ENCODE measurements around the gene NTRK3. TPM values are rescaled to one million over a fixed set of nuclear protein-coding genes. Genes with fewer than 3 reads are reported as not detected.

The NTRK3 gene
- total and polyA plus RNA-seq, 2 of the 13 experiments (the other 11 are each of a cell fraction or from before 2014, with no cell fraction given), result not detected

- FAIRE-seq (no peak), ATAC-seq (no peak), DNase-seq (ENCODE audit: low spot score) (no peak)
- in situ Hi-C loops (cut with HindIII; ENCODE audit: extremely low pct_ligation_motif_present, low pct_unique_long_range_greater_than_20kb) (no loop called here), intact Hi-C loops (cut with micrococcal nuclease; ENCODE audit: unreplicated experiment) (no loop called here)
- Histone ChIP-seq H3K4me2 (ENCODE audit: low read depth, low read length) (no peak overlapping the region), H3K79me2 (ENCODE audit: insufficient read depth, low read length) (no peaks in the 10 kb centered on the region), H4K20me1 (ENCODE audit: insufficient read depth, low read length) (no peaks in the 10 kb centered on the region), H3K27me3 (ENCODE audit: control insufficient read depth in 1 of 2, insufficient read depth in 2 of 2, low read length in 2 of 2) (0 out of 5 replicates have a peak, but pooled peaks cover 0 to 5% of the 10 kb centered on the region in 2 experiments), H3K36me3 (replicated peaks in 1 of 2; ENCODE audit: control insufficient read depth in 1 of 2, insufficient read depth in 2 of 2, low read length in 2 of 2) (no peaks in the 10 kb centered on the region), H3K9ac (ENCODE audit: insufficient read depth, low read depth, low read length) (no peak overlapping the region), H3K4me1 (ENCODE audit: insufficient read depth, low read length) (no peaks in the 10 kb centered on the region), H3K9me3 (ENCODE audit: low read length) (no peaks in the 10 kb centered on the region), H3K4me3 (replicated peaks in 1 of 3; ENCODE audit: insufficient read depth in 1 of 3, low read depth in 2 of 3, low read length in 3 of 3) (no peak overlapping the region), H3K27ac (ENCODE audit: extremely low read length, insufficient read depth, low read length) (no peak overlapping the region), H2AFZ (ENCODE audit: low read length) (no peak overlapping the region)
- BruUV-seq (replicated peaks), result no TSS peak
- POLR2A ChIA-PET, result no interaction called here
- TF ChIP-seq RNF2 (conservative IDR thresholded peaks at IDR 0.05; ENCODE audit: low read depth) (no peak), HBP1 (CRISPR knock-in tag; IDR thresholded peaks at IDR 0.05; ENCODE audit: low read depth) (no peak)
- CTCF ChIA-PET (ENCODE audit: low intra/inter-chr PET ratio, low total read pairs), result no interaction called here
- 11% methylated on average over 3 of the region's 3 CpGs for WGBS (ENCODE audit: low lambda C conversion rate)
Measured at GRCh38 chr15:88104357-88104756, 152.2 kb downstream of the NTRK3 start.

- intact Hi-C loops (cut with micrococcal nuclease; ENCODE audit: unreplicated experiment) (no loop called here), in situ Hi-C loops (cut with HindIII; ENCODE audit: extremely low pct_ligation_motif_present, low pct_unique_long_range_greater_than_20kb) (no loop called here)
- no peaks in the 10 kb centered on the region for H4K20me1 ChIP-seq (ENCODE audit: insufficient read depth, low read length)
- H3K9ac ChIP-seq (ENCODE audit: insufficient read depth, low read depth, low read length), result no peak overlapping the region
- no peak overlapping the region for H3K27ac ChIP-seq (ENCODE audit: extremely low read length, insufficient read depth, low read length)
- ATAC-seq (no peak), DNase-seq (ENCODE audit: low spot score) (no peak), FAIRE-seq (no peak)
- H3K4me1 ChIP-seq (ENCODE audit: insufficient read depth, low read length), result no peaks in the 10 kb centered on the region
- ChIA-PET CTCF (ENCODE audit: low intra/inter-chr PET ratio, low total read pairs) (no interaction called here), POLR2A (no interaction called here)
- H3K4me2 ChIP-seq (ENCODE audit: low read depth, low read length), result no peak overlapping the region
- BruUV-seq (replicated peaks), result no TSS peak
- no peaks in the 10 kb centered on the region for H3K36me3 ChIP-seq (replicated peaks in 1 of 2; ENCODE audit: control insufficient read depth in 1 of 2, insufficient read depth in 2 of 2, low read length in 2 of 2)
- H3K79me2 ChIP-seq (ENCODE audit: insufficient read depth, low read length), result no peaks in the 10 kb centered on the region
- TF ChIP-seq HCFC1 (IDR thresholded peaks at IDR 0.05; ENCODE audit: low read depth, low read length) (no peak), ZNF607 (CRISPR knock-in tag; IDR thresholded peaks at IDR 0.05; ENCODE audit: borderline replicate concordance) (no peak), ZSCAN5A (CRISPR knock-in tag; IDR thresholded peaks at IDR 0.05; ENCODE audit: borderline replicate concordance) (no peak), NKX3-1 (CRISPR knock-in tag; IDR thresholded peaks at IDR 0.05) (no peak), ZNF142 (CRISPR knock-in tag; IDR thresholded peaks at IDR 0.05) (no peak), ARID3A (IDR thresholded peaks at IDR 0.05; ENCODE audit: low read depth, low read length) (no peak)
- no peak overlapping the region for H2AFZ ChIP-seq (ENCODE audit: low read length)
- 23% methylated on average over 2 of the region's 2 CpGs for WGBS (ENCODE audit: low lambda C conversion rate)
- no peaks in the 10 kb centered on the region for H3K9me3 ChIP-seq (ENCODE audit: low read length)
- no peak overlapping the region for H3K4me3 ChIP-seq (replicated peaks in 1 of 3; ENCODE audit: insufficient read depth in 1 of 3, low read depth in 2 of 3, low read length in 3 of 3)
- H3K27me3 ChIP-seq (ENCODE audit: control insufficient read depth in 1 of 2, insufficient read depth in 2 of 2, low read length in 2 of 2), result no peaks in the 10 kb centered on the region
Measured at GRCh38 chr15:88100181-88100580, 156.4 kb downstream of the NTRK3 start.
